ENCODE results near the gene VEGFD.

The VEGFD gene

DNA sequence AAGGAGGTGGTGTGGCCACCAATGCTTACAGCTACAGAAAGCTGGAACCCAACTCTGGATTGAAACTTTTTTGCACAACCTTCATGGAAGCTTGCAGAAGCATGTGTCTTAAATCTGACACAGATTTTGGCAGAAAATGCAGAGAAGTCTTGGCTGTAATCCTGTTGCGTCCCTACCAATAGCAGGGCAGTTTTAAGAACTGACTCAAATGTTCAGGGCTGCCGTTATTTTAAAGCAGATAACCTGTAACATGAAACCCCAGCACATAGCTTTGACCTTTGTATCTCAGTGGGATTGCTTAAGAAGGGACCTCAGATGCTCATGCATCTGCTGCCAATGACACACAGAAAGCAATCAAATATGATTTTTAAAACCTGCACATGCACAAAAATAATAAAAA is at the start of gene VEGFD:
Gene VEGFD, minus strand, starts transcription at position 110 of the 400 bp plus-strand sequence. CDS start 467 bp downstream, outside the sequence.
- DNase-seq (ENCODE audit: low spot score): no peak

DNA sequence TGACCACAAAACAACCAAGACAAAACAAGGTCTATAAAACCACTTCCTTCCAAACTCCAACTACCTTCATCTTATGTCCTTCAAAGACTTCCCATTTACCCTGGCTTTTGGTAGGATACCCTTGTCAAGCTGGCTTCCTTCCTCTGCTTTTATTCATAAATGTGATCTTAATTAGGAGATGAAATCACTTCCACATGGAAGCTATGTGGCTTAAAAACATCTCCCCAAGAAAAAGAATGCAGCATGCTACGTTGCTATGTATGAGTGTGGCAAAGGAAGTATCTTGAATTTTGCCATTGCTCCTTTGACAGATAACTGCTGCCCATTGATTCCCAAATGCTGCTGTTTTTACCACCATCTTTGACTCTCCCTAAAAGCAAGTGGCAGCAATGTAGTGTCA is 46.4 kb upstream of the VEGFD start:
- DNase-seq (ENCODE audit: low spot score): no peak

DNA sequence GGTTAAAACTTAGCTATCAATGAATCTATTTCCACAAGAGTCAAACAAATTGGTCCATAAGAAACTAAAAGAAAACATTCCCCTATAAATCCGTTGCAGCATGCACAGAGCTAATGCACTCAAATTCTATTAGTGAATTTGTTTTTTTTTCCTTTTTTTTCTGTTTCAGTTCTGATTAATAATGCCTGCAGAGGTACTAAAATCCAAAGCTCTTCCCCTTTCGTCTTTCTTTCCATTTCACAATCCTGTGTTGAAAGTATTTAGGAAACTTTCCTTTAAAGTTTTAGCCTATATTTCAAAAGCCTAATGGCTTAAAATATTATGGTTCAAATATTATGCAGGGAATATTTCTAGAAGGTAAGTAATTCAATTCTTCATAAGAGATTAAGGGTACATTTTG is 45.9 kb upstream of the VEGFD start:
- DNase-seq (ENCODE audit: low spot score): no peak

- no peak for DNase-seq (ENCODE audit: low spot score)
Measured at GRCh38 chrX:15425024-15425423, 40.8 kb upstream of the VEGFD start.

DNA sequence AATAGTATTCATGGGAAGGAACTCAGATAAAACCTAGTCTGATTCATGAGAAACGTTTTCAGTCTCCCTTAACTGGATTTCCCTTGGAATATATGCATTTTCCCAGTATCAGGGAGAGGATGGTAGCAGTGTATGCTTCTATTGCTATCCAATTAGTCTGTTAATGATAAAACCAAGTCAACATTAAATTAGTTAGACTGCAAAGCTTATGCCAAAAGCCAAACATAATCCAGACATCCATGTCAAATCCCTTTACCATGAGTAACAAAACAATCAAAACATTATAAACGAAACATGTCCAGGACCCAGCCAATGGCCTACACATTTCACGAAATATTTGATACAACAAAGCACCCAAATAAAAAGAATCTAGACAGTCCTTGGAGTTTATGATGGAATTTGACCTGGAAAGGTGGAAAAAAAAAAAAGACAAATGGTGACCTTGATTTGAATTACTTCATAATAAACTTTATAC is 34.5 kb upstream of the VEGFD start:
- no peak for DNase-seq (ENCODE audit: low spot score)

GRCh38 chrX:15418041-15418706 is 34.0 kb upstream of the VEGFD start:
- DNase-seq (ENCODE audit: low spot score): no peak

GRCh38 chrX:15416133-15416993 is 32.1 kb upstream of the VEGFD start:
- DNase-seq (ENCODE audit: low spot score): no peak

- DNase-seq (ENCODE audit: low spot score): no peak
Measured at GRCh38 chrX:15413101-15413500, 28.9 kb upstream of the VEGFD start.

DNA sequence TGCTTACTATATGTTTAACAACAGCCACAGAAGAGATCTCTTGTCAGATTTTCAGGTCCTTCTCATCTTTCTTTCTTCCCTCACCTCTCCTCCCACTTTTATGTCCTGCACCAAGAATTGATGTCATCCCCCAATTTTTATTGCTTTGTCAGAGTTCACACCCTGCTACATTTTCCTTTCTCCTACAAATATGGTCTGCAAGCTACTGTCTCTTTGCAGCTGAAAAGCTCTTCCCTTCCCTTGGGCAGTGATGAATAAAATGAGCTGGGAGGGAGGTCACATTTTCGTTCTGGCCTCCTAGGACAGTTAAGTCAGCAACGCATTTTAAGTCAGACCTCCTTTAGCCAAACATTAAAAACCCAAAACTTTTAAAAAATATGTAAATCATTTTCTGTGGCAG is 26.7 kb upstream of the VEGFD start:
- no peak for DNase-seq (ENCODE audit: low spot score)

- no peak for DNase-seq (ENCODE audit: low spot score)
Measured at GRCh38 chrX:15410430-15410829, 26.2 kb upstream of the VEGFD start.

DNA sequence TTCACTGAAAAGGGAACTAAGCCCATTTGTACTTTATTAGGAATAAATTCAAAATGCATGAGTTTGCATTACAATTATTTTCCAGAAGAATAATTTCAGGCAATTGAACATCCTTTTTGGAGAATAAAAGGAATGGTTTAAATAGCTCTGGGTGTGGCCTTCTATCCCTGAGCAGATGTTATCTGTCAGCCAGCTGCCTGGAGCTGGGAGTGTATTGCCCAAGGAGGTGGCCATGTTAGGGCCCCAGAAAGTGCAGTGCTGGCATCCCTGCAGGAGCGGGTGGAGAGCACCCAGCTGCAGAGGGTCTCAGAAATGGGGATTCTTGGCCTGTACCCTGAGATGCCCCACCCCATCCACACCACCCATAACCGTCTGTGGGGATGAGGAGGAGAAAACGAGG is 21.6 kb upstream of the VEGFD start:
- DNase-seq (ENCODE audit: low spot score): no peak

DNA sequence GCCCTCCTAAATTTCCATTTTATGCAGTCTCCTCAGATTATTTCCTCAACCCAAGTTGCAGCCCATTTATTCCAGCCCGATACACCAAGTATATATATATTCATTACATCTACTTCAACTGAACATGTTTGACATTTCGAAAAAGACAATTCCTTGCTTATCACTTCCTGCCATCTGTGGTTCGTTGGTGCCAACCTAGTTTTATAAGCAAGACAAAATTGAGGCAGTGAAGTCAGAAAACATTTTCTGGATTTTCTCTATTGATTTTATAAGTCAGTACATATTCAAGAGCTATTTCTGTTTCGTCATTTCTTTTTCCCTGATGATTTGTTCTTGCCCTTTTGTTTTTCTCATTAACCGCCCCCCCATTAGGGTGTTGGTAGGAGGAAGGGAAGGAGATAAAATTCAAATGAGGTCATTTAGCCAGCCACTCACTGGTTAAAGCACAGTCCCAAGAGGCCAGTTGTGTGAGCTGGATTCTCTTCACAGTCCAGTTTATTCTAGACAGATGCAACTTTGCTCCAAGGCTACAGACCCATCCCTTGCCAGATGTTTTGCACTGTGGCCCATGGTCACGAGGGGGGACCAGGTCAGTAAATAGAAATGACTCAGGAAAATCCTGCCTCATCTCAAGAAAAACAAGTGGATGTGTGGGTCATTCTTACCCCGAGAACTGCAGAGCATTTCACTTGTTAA is 20.3 kb upstream of the VEGFD start:
- peak; percentile 1 for DNase-seq (ENCODE audit: low spot score)

GRCh38 chrX:15401378-15401777 is 17.2 kb upstream of the VEGFD start:
- no peak for DNase-seq (ENCODE audit: low spot score)

GRCh38 chrX:15399962-15400391 is 15.8 kb upstream of the VEGFD start:
- DNase-seq (ENCODE audit: low spot score): no peak

GRCh38 chrX:15398874-15399273 is 14.7 kb upstream of the VEGFD start:
- DNase-seq (ENCODE audit: low spot score): no peak

DNA sequence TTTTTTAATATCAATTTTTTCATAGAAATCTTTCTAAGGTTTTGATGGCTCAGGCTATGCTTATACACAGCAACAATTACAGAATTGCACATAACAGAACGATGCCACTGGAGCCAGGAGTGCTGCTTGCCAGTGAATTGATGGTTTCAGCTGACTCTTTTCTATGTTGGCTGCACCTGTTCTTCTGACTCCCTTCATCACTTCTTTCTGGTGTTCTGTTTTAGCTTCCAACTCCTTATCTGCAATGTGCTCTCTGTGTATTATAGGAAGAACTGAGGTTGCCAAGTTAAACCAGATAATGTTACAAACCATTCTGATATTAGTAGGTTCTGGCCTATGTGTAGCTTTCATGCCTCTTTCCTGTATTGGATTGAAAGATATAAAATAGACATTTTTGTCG is 11.6 kb upstream of the VEGFD start:
- DNase-seq (ENCODE audit: low spot score): no peak

DNA sequence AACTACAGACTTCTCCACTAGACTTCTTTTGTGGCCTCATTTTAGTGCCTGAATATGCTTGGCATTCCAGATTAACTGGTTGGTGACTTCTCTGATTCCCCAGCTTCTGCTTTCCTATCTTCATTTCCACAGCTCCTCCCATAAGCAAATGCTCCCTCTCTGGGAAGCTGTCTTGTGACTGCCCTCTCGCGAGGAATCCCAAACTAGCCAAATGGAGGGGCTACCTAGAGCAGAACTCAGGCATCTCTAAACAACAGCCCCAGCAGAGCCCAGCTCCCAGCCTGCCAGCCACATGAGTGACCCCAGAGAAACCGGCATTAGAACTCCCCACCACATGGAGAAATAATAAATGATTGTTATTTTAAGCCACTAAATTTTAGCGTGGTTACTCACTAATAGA is 7.6 kb upstream of the VEGFD start:
- DNase-seq (ENCODE audit: low spot score): no peak

GRCh38 chrX:15382813-15383212 is 1.4 kb downstream of the VEGFD start:
- DNase-seq (ENCODE audit: low spot score): no peak

DNA sequence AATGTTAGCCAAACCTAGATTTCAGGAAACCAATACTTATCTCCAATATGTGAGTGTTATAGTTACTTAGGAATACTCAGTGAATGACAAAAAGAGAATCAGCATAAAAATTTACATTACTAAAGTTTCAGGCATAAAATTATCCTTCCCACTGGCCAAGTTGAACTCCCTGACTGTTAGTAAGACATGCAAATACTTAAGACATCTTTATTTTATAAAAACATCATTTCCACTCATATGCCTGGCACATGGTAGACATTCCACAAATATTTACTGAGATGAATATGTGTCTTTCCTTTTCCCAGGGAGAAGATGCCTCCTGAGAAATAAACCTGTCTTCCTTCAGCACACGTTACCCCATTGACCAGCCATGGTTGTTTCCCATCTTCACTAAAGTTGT is 7.3 kb downstream of the VEGFD start:
- DNase-seq (ENCODE audit: low spot score): no peak

GRCh38 chrX:15373976-15374375 is 10.2 kb downstream of the VEGFD start:
- no peak for DNase-seq (ENCODE audit: low spot score)

DNA sequence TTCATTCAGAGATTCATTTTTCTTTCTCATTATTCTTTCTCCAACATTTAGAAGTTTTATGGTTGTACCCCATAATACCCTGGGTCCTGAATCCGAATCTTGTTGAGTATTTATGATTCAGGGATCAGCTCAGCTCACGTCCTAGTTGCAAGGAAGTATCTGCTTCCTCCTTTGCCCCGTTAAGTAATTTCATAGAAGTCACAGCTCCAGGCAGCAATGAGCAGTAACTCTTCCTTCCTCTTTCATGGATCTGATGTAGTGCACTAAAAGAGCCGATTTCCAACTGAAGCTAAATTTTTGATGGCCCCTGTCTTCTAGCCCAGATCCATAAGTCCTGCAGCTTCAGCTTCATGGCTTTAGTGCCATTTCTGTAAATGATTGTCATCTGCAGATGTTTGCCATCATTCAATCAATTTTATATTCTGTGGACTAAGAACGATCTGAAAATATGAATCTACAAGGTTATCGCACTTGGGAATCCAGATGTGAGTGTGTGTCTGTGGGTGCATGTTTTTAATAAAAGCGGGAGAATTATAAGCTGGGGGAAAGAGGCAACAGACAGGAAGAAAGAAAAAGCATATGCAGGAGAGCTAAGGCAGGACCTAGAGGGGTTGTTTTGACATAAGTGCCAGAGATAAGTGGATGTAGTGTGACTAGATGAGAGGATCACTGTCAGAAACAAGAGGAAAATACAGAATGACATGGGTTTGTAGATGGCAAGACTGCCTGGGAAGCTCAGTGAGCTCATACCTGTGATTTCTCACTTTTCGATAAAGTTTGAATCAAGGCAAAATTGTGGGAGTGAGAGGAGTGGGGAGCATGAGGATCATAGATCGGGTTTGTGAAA is 17.5 kb downstream of the VEGFD start:
- no peak for DNase-seq (ENCODE audit: low spot score)

- DNase-seq (ENCODE audit: low spot score): no peak
Measured at GRCh38 chrX:15359701-15360100, 24.5 kb downstream of the VEGFD start.

All from germinal center (tissue), 1 donor.